Activated naive CD8-positive, alpha-beta T cell treated with anti-CD3 and anti-CD28 coated beads, Interleukin-2, amount 50 U/mL, for 24 hours (primary cell): ENCODE data around the gene HIC1.

ENCODE experiments used
- ATAC-seq: fragments of 150-1000 bp; cut with Tn5 transposase; one replicate; pipeline ENCODE4 v1.10.0; 2021
- DNase-seq: peaks from one replicate; pipeline ENCODE4 v3.0.0; 2021
- H3K27ac Mint-ChIP-seq: one replicate; pipeline ENCODE4 v1.8.0; 2021; ENCODE audit warnings: mild to moderate bottlenecking, mixed read lengths
- H3K27me3 Mint-ChIP-seq: one replicate; pipeline ENCODE4 v1.8.0; 2021; ENCODE audit warnings: mixed read lengths
- H3K36me3 Mint-ChIP-seq: one replicate; pipeline ENCODE4 v1.8.0; 2021; ENCODE audit warnings: low read depth, mixed read lengths
- H3K4me1 Mint-ChIP-seq: one replicate; pipeline ENCODE4 v1.8.0; 2021; ENCODE audit warnings: mixed read lengths
- H3K4me3 Mint-ChIP-seq: one replicate; pipeline ENCODE4 v1.8.0; 2021; ENCODE audit warnings: mild to moderate bottlenecking, moderate library complexity, mixed read lengths
- H3K9me3 Mint-ChIP-seq: one replicate; pipeline ENCODE4 v1.8.0; 2021; ENCODE audit warnings: mixed read lengths

HIC1 gene

DNA sequence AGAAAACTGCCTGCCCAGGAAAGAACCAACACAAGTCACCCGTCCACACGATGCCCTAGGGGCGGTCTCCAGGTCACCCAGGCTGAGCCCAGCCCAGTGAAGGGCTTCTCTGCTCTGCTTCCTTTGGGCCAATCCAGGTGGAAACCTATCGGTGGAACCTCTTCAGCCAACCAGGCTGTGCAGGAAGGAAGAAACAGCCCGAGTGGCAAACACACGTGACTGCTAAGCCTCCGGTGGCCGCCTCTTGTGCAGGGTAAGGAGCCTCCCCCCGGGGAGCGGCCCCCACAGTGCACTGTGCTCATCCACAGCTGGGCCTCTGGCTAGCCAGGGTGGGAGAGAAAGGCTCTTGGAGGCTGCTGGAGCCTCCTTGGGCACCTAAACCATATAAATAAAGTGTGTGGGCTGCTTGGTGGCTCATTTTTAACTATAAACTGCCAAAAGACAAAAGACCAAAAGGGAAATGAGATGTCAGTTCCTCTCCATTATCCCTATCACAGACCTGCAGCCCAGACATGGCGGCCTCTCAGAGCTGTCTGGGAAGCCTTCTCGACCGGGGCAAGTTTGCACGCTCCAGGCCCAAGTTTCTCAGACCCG, 32.2 kb upstream of the HIC1 start:
- Mint-ChIP-seq H3K27ac (no peak overlapping the region), H3K27me3 (peaks cover 38% of the 10 kb centered on the region), H3K4me1 (peaks cover 16% of the 10 kb centered on the region), H3K9me3 (no peaks in the 10 kb centered on the region), H3K36me3 (no peaks in the 10 kb centered on the region), H3K4me3 (no peak overlapping the region)
- no peak for DNase-seq
- ATAC-seq = peak; percentile 27

DNA sequence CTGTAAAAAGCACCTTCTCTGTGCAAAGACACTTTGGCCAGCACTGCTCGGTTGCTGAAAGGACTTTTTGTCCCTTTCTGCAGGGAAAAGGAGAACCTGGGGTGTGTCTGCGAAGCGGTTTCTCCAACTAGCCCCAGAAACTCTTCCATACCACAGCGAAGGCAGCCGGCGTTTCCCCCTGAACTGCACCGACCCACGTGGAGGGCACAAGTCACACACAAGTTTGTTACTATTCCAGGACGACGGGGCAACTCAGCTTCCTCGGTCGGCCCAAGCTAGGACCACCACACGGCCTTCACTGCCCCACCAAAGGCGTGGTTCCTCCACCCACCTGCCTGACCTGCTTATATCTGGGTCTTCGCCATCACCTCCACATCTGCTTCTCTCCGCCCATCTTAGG, 31.6 kb upstream of the HIC1 start:
- no peak for ATAC-seq
- Mint-ChIP-seq H3K36me3 (no peaks in the 10 kb centered on the region), H3K4me1 (peaks cover 16% of the 10 kb centered on the region), H3K27ac (no peak overlapping the region), H3K4me3 (peak overlapping the region; percentile 42), H3K27me3 (peaks cover 38% of the 10 kb centered on the region), H3K9me3 (no peaks in the 10 kb centered on the region)
- DNase-seq = no peak

DNA sequence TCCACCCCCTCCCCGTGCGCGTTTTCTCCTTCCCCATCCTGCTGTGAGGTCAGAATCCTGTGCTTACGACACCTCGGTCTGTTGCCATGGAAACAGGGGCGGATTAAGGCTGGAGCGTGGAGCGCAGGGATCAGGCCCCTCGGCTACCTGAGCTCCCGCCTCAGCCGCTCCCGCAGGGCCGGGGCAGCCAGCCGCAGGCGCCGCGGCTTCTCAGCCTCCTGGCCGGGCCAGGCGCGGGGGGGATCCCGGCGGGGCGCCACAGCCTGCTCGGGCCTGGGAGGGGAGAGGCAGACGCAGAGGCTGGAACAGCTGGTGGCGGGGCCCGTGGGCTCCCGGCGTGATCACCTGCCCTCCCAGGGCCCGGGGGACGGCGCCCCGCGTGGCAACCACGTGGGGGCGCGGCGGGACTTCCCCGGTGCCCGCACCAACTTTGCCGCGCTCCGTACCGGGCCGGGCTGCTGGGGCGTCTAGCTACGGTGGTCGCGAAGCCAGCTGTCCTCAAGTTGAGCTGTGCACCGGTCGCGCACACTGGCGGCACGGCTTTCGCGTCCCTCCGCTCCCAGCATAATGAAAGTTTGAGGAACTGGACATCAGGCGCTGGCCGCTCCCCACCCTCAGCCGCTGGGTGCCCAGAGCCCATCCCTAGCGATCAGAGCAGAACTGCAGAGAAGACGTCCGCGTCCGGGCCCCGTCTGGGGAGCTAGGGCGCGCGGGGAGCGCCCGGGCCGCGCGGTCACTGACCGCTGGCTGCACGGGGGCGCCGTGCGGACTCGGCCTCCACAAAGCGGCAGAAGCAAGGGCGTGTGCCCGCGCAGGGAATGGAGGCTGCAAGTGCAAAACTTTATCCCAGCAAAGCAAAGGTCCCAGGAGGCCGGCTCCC, 31.0 kb upstream of the HIC1 start:
- Mint-ChIP-seq H3K27ac (no peak overlapping the region), H3K27me3 (peaks cover 36% of the 10 kb centered on the region), H3K4me3 (peak overlapping the region; percentile 68), H3K4me1 (peaks cover 16% of the 10 kb centered on the region), H3K9me3 (no peaks in the 10 kb centered on the region), H3K36me3 (no peaks in the 10 kb centered on the region)
- peak; percentile 24 for DNase-seq
- ATAC-seq = no peak

DNA sequence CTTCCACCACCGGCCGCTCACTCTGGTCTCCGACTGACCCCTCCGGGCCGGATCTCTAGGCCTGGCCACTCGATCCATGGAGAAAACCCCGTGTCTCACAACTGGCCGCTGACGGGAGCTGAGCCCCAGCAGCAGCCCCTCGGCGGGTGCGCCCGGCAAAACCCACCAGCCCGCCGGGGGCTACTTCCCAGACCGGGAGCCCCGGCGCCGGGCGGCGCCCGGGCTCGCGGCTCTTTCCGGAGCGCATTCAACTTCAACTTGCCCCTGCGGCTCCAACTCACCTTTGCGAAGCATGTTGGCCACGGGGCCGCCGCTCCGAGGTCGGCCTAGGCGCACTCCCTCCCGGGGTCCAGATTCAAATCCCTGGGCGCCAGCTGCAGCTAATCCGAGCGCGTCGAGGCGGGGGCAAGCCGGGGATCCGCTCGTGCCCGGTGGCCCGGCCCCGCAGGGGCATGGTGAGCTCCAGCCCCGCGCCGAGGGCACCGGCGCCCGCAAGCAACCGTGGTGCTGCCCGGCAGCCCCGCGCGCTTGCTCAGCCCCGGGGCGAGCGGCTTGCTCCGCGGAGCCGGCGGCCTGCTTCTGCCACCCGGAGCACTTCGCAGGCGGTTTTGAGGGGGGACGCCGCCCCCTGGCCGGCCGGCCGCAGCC, 30.2 kb upstream of the HIC1 start:
- ATAC-seq (no peak), DNase-seq (no peak)
- Mint-ChIP-seq H3K27ac (no peak overlapping the region), H3K4me3 (peak overlapping the region; percentile 68), H3K27me3 (peaks cover 31% of the 10 kb centered on the region), H3K36me3 (no peaks in the 10 kb centered on the region), H3K4me1 (peaks cover 18% of the 10 kb centered on the region), H3K9me3 (no peaks in the 10 kb centered on the region)

DNA sequence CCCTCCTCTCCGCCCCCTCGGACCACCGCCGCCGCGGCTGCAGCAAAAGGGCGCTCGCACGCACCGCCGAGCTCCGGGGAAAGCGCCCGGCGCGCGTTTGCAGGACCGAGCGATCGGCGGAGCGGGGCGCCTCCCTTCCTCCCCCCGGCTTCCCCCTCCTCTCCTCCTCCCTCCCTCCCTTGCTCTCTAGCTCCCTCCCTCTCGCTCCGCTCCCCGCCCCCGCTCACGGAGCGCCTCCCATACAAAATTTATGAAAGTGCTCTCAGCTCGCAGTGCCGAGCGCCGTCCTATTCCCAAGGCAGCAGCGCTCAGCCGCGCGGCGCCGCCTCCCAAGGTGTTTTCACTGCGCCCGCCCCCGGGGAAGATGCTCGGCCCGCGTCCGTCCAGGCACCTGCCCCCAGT, 29.7 kb upstream of the HIC1 start, which contains the start of gene RTN4RL1:
TSS of gene RTN4RL1 (minus strand) at position 115 of the 402 bp plus-strand sequence. CDS start 469 bp downstream, outside the sequence.
- Mint-ChIP-seq H3K4me1 (peaks cover 18% of the 10 kb centered on the region), H3K36me3 (no peaks in the 10 kb centered on the region), H3K27ac (no peak within 1 kb of the TSS), H3K4me3 (peak within 1 kb of the TSS; percentile 68), H3K9me3 (no peaks in the 10 kb centered on the region), H3K27me3 (peaks cover 30% of the 10 kb centered on the region)
- DNase-seq (peak; percentile 60), ATAC-seq (no peak)

DNA sequence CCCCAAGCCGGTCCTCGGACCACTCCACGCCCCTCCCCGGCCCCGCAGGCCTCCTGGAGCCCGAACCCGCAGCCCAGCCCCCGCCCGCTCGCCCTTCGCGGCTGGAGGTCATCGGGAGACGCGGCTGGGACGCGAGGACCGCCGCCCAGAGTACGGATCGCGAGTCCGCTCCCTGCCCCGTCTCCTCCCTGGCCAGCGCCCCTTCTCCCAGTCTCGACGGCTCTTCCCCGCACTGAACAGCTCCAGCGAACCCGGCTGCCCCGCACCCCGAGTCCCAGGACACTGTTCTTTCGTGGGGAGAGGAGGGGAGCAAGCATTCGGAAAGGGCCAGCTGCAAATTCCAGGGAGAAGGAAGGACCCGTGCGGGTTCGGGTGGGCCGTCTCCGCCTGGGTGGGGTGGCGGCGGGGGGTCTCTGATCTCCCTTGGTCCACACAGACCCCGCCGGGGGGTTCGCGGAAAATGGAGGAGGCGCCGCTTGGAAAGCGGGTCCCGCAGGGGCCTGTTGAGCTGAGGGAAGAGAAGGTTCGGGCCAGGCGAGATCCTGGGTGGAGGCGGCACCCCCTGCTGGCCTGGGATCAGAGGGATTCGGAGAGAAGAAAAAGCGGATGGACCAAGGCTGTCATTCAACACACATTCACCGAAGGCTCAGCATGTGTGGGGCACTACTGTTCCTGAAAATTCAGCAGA, 29.1 kb upstream of the HIC1 start:
- no peak for ATAC-seq
- no peaks in the 10 kb centered on the region for H3K36me3 Mint-ChIP-seq
- DNase-seq = peak; percentile 42
- peaks cover 19% of the 10 kb centered on the region for H3K4me1 Mint-ChIP-seq
- H3K4me3 Mint-ChIP-seq = peak overlapping the region; percentile 63
- no peak overlapping the region for H3K27ac Mint-ChIP-seq
- H3K9me3 Mint-ChIP-seq = no peaks in the 10 kb centered on the region
- H3K27me3 Mint-ChIP-seq = peaks cover 28% of the 10 kb centered on the region

DNA sequence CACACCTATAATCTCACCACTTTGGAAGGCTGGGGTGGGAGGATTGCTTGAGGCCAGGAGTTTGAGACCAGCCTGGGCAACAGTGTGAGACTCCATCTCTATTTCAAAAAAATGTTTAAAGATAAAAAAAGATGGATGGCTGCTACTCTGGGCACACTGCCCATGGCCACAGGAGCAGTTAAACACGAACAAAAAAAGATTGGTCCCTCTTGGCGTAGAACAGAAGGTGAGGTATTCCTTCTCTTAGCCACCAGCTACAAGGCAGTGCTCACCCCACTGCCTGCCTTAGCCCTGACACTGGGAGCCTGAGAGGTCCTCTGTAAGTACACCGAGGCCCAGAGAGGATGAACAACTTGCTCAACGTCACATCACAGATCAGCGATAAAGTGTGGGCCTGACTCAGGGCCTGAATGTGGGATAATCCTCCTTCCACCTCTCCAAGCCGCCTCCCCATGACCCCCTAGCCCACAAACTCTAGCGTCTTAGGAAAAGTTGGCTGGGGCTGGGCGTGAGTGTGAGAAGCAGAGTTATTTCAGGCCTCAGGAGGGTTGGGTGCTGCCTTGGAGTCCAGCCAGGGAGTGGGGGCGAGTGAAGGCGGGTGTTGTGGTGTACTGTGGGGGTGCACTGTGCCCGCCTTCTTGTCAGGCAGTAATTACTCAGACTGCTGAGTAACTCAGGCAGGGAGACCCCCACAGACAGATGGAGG, 27.2 kb upstream of the HIC1 start:
- no peak for ATAC-seq
- H3K36me3 Mint-ChIP-seq = no peaks in the 10 kb centered on the region
- no peak overlapping the region for H3K27ac Mint-ChIP-seq
- H3K4me1 Mint-ChIP-seq = peaks cover 33% of the 10 kb centered on the region
- no peaks in the 10 kb centered on the region for H3K9me3 Mint-ChIP-seq
- peaks cover 26% of the 10 kb centered on the region for H3K27me3 Mint-ChIP-seq
- no peak overlapping the region for H3K4me3 Mint-ChIP-seq
- DNase-seq = peak; percentile 18

DNA sequence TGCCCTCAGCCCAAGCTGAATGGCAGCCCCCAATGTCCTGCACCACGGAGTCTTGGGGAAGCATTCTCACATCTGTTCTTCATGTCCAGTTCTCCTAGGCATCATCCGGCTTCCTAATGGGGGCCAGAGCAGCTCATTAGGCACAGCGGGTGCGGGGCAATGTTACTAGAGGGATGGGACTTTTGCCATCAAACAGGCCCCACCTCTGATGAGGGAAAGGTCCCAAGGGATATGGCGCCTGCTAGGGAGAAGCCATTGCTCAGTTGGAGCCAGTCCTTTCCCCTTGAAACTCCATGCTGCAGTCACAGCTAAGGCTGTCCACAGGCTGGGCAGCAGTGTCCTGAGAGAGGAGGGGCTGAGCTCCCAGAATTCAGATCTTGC, 26.7 kb upstream of the HIC1 start:
- H3K27ac Mint-ChIP-seq = no peak overlapping the region
- H3K4me1 Mint-ChIP-seq = peaks cover 28% of the 10 kb centered on the region
- no peak overlapping the region for H3K4me3 Mint-ChIP-seq
- ATAC-seq (no peak), DNase-seq (no peak)
- H3K9me3 Mint-ChIP-seq = no peaks in the 10 kb centered on the region
- no peaks in the 10 kb centered on the region for H3K36me3 Mint-ChIP-seq
- H3K27me3 Mint-ChIP-seq = peaks cover 23% of the 10 kb centered on the region

DNA sequence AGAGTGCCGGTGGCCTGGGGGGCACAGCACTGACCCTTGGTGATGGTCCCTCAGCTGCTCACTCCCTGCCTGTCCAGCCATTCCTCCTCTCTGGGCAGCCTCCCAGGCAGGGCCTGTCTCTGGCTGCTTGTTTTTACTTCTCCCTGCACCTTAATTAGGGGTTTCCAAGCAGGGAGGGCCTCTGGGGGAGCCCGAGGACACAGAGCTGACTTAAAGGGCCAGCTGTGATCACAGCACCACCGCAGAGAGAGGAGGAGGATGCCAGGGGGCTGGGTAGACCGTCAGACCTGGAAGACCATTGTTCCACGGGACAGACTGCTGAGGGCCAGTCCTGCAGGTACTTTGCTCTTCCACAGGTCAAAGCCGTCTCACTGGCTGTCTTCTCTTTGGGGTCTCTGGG, 26.2 kb upstream of the HIC1 start:
- ATAC-seq (no peak), DNase-seq (no peak)
- Mint-ChIP-seq H3K27me3 (peaks cover 21% of the 10 kb centered on the region), H3K4me3 (no peak overlapping the region), H3K36me3 (no peaks in the 10 kb centered on the region), H3K27ac (no peak overlapping the region), H3K9me3 (no peaks in the 10 kb centered on the region), H3K4me1 (peaks cover 29% of the 10 kb centered on the region)

DNA sequence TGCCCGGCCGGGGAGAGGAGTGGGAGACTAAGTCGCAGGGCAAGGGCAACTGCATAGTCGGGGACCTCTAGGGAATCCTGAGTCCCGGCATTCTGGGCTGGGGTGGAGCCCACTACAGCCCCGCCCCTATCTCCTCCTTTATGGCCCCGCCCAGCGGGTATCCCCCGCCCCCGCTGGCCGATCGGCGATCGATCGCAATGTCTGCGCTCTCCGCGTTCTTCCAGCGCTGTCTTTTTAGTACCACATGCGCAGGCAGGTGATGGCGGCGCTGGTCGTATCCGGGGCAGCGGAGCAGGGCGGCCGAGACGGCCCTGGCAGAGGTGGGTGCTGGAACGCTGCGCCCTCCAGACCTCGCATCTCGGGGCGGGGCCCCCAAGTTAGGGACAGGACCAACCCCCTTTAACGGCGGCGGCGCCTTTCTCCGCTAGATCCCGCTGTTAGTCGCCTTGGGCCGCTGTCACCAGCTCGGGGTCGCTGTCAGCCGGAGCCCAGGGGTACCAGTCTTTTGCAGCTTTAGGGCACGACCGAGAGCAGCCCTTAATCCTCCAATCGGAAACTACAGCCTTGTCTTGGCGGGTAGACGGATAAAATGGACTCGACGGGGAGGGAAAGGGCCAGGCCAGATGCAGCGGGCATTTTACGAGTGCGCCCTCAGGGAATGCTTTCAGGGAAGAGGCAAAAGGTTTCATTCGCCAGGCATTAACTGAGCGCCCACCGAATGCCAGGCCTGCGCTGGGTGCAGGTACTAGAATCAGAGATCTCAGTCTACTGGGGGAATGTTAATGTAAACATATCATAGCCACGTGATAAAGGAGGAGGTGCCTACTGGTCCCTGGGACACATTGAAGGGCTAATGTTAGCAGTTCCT, 24.8 kb upstream of the HIC1 start, which contains the start of gene DPH1:
TSS of gene DPH1 (plus strand) at position 243 of the 868 bp plus-strand sequence. CDS start at position 260, 17 bp downstream.
- Mint-ChIP-seq H3K4me3 (peak within 1 kb of the TSS; percentile 93), H3K4me1 (peaks cover 27% of the 10 kb centered on the region), H3K36me3 (no peaks in the 10 kb centered on the region), H3K9me3 (no peaks in the 10 kb centered on the region), H3K27me3 (peaks cover 19% of the 10 kb centered on the region), H3K27ac (peak within 1 kb of the TSS; percentile 56)
- ATAC-seq (peak; percentile 95), DNase-seq (peak; percentile 86)

DNA sequence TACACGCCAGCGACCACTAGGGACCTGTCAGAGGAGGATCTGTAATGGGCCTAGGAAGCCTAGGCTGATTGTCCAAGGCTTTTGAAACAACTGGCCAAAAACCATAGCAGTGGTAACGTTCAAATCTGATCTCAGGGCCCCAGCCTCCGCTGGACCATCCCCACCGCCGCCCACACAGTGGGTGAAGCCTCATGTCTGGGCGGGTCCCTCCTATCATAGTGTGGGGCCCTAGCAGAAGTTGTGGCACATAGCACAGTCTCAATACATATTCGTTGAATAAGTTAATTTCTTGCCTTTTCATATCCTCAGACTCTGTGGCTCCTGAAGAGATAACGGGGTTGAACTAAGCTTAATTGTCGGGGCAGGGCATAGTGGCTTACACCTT, 24.1 kb upstream of the HIC1 start:
- no peak overlapping the region for H3K27ac Mint-ChIP-seq
- peak overlapping the region; percentile 93 for H3K4me3 Mint-ChIP-seq
- H3K4me1 Mint-ChIP-seq = peaks cover 25% of the 10 kb centered on the region
- DNase-seq (peak; percentile 61), ATAC-seq (peak; percentile 4)
- H3K9me3 Mint-ChIP-seq = no peaks in the 10 kb centered on the region
- no peaks in the 10 kb centered on the region for H3K36me3 Mint-ChIP-seq
- peaks cover 15% of the 10 kb centered on the region for H3K27me3 Mint-ChIP-seq

DNA sequence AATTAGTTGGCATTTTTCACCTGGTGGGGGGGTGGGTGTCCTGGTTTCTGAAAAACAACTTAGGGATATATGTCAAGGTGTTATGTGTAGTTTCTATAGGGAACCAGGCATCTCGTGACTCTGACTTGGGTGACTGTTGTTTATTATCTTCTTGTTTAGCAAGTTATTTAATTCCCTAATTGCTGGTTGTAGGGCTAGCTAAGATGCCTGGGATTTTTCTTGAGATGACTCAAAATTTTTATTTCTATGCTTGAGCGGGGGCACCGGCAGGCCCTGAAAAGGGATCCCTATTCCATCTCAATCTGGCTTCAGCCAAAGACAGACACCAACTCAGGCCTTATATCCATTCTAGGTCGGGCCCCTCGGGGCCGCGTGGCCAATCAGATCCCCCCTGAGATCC, 21.8 kb upstream of the HIC1 start:
- Mint-ChIP-seq H3K36me3 (peaks cover 6% of the 10 kb centered on the region), H3K27ac (no peak overlapping the region), H3K4me1 (peaks cover 20% of the 10 kb centered on the region), H3K27me3 (no peaks in the 10 kb centered on the region), H3K9me3 (no peaks in the 10 kb centered on the region), H3K4me3 (no peak overlapping the region)
- ATAC-seq (no peak), DNase-seq (no peak)

DNA sequence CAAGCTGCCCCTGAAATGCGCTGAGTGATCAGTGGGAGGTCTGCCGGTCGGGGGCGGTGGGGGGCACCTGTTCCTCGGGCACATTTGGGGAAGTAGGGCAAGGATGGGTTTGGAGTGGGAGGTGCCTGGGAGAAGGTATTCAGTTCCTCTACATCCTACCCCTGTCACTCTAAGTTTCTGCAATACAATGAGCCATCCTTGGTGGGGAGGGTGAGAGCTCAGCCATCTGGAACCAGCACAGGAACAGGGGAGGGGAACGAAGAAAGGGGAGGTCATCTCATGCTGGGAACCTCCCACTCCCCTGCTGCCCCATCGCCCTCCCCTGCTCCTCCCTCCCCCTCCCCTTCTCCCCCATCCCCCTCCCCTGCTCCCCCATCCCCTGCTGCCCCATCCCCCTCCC, 20.7 kb upstream of the HIC1 start:
- H3K27ac Mint-ChIP-seq = no peak overlapping the region
- peaks cover 6% of the 10 kb centered on the region for H3K36me3 Mint-ChIP-seq
- no peaks in the 10 kb centered on the region for H3K27me3 Mint-ChIP-seq
- no peak for DNase-seq
- no peak for ATAC-seq
- H3K4me1 Mint-ChIP-seq = peaks cover 20% of the 10 kb centered on the region
- no peak overlapping the region for H3K4me3 Mint-ChIP-seq
- no peaks in the 10 kb centered on the region for H3K9me3 Mint-ChIP-seq
